SK-N-SH treated with all-trans-retinoic acid at 6 μM for 48 hours (cell line): ENCODE data around the gene GUCY1B1.

Experiments
- ESRRG ChIP-seq: fragments of 250-450 bp; sonication (Bioruptor Pico); IDR thresholded peaks from 2 replicates; pipeline ENCODE4 v1.6.1; 2021; ENCODE audit warnings: mild to moderate bottlenecking
- GLIS3 ChIP-seq: fragments of 250-450 bp; sonication (Bioruptor Pico); IDR thresholded peaks from 2 replicates; pipeline ENCODE4 v1.5.0; 2020; ENCODE audit warnings: mild to moderate bottlenecking, moderate library complexity
- OSR1 ChIP-seq: fragments of 250-450 bp; sonication (Bioruptor Pico); IDR thresholded peaks from 2 replicates; pipeline ENCODE4 v1.8.0; 2022; ENCODE audit warnings: moderate library complexity, mild to moderate bottlenecking, inconsistent platforms
- PATZ1 ChIP-seq: fragments of 250-450 bp; sonication (Bioruptor Pico); IDR thresholded peaks from 2 replicates; pipeline ENCODE4 v1.8.0; 2020; ENCODE audit warnings: mild to moderate bottlenecking, moderate library complexity, borderline replicate concordance
- POU6F1 ChIP-seq: fragments of 250-450 bp; sonication (Bioruptor Pico); IDR thresholded peaks from 2 replicates; pipeline ENCODE4 v1.8.0; 2021; ENCODE audit warnings: low read depth, mild to moderate bottlenecking, moderate library complexity, borderline replicate concordance
- PPARA ChIP-seq: fragments of 250-450 bp; sonication (Bioruptor Pico); IDR thresholded peaks from 2 replicates; pipeline ENCODE4 v1.5.0; 2020; ENCODE audit warnings: mild to moderate bottlenecking, borderline replicate concordance
- RARB ChIP-seq: fragments of 250-450 bp; sonication (Bioruptor Pico); IDR thresholded peaks from 2 replicates; pipeline ENCODE4 v1.8.0; 2021; ENCODE audit warnings: mild to moderate bottlenecking, moderate library complexity
- TOX ChIP-seq: fragments of 250-450 bp; sonication (Bioruptor Pico); IDR thresholded peaks from 2 replicates; pipeline ENCODE4 v1.8.0; 2021; ENCODE audit warnings: mild to moderate bottlenecking, moderate library complexity, borderline replicate concordance
- ZFP3 ChIP-seq: fragments of 250-450 bp; sonication (Bioruptor Pico); IDR thresholded peaks from 2 replicates; pipeline ENCODE4 v1.5.0; 2020; ENCODE audit warnings: mild to moderate bottlenecking, moderate library complexity
- ZNF8 ChIP-seq: fragments of 450-650 bp; formaldehyde crosslinking; IDR thresholded peaks from 2 replicates; pipeline ENCODE4 v1.5.0; 2020; ENCODE audit warnings: mild to moderate bottlenecking, moderate library complexity

GRCh38 chr4:155774033-155774432 is 15.2 kb downstream of the GUCY1B1 start:
- TF ChIP-seq RARB (CRISPR knock-in tag) (no peak), ZFP3 (CRISPR knock-in tag) (no peak), GLIS3 (CRISPR knock-in tag) (no peak), TOX (CRISPR knock-in tag) (no peak), OSR1 (no peak), POU6F1 (CRISPR knock-in tag) (no peak), ESRRG (no peak), PATZ1 (CRISPR knock-in tag) (no peak), ZNF8 (CRISPR knock-in tag) (no peak), PPARA (CRISPR knock-in tag) (no peak)
